ENCODE measurements around the gene MAP2K7.

The MAP2K7 gene

GRCh38 chr19:7907544-7907943 is 3.9 kb downstream of the MAP2K7 start:
- no peak for DNase-seq (ENCODE audit: low read depth, low spot score)
- in situ Hi-C loops (cut with HindIII; ENCODE audit: low sequenced_read_pairs) = no loop called here
- no peak for TF ChIP-seq CTCF (IDR thresholded peaks at IDR 0.05; ENCODE audit: low read depth, low read length)
- H3K4me3 ChIP-seq (ENCODE audit: low read depth, low read length) = no peak overlapping the region

- no peak for TF ChIP-seq CTCF (IDR thresholded peaks at IDR 0.05; ENCODE audit: low read depth, low read length)
- no peak overlapping the region for H3K4me3 ChIP-seq (ENCODE audit: low read depth, low read length)
- no peak for DNase-seq (ENCODE audit: low read depth, low spot score)
- in situ Hi-C loops (cut with HindIII; ENCODE audit: low sequenced_read_pairs) = no loop called here
These were observed 4.5 kb downstream of the MAP2K7 start for GRCh38 chr19:7908078-7908699.

- TF ChIP-seq CTCF (IDR thresholded peaks at IDR 0.05; ENCODE audit: low read depth, low read length) = no peak
- no peak overlapping the region for H3K4me3 ChIP-seq (ENCODE audit: low read depth, low read length)
- DNase-seq (ENCODE audit: low read depth, low spot score) = no peak
- in situ Hi-C loops (cut with HindIII; ENCODE audit: low sequenced_read_pairs) = no loop called here
These were observed 5.2 kb downstream of the MAP2K7 start for GRCh38 chr19:7908742-7909461.

- DNase-seq (ENCODE audit: low read depth, low spot score) = no peak
- no peak for TF ChIP-seq CTCF (IDR thresholded peaks at IDR 0.05; ENCODE audit: low read depth, low read length)
- in situ Hi-C loops (cut with HindIII; ENCODE audit: low sequenced_read_pairs) = no loop called here
- no peak overlapping the region for H3K4me3 ChIP-seq (ENCODE audit: low read depth, low read length)
These were observed 5.9 kb downstream of the MAP2K7 start for GRCh38 chr19:7909471-7910067.

GRCh38 chr19:7910321-7911161 is 6.9 kb downstream of the MAP2K7 start:
- in situ Hi-C loops (cut with HindIII; ENCODE audit: low sequenced_read_pairs) = no loop called here
- H3K4me3 ChIP-seq (ENCODE audit: low read depth, low read length) = no peak overlapping the region
- DNase-seq (ENCODE audit: low read depth, low spot score) = no peak
- no peak for TF ChIP-seq CTCF (IDR thresholded peaks at IDR 0.05; ENCODE audit: low read depth, low read length)

- in situ Hi-C loops (cut with HindIII; ENCODE audit: low sequenced_read_pairs) = no loop called here
- TF ChIP-seq CTCF (IDR thresholded peaks at IDR 0.05; ENCODE audit: low read depth, low read length) = no peak
These were observed 7.9 kb downstream of the MAP2K7 start for GRCh38 chr19:7911508-7912143.

More at GRCh38 chr19:7911508-7912143, 7.9 kb downstream of the MAP2K7 start:
- no peak for DNase-seq (ENCODE audit: low read depth, low spot score)
- H3K4me3 ChIP-seq (ENCODE audit: low read depth, low read length) = no peak overlapping the region

Data from astrocyte of the spinal cord (primary cell).